Pancreas (tissue), 10 donors: ENCODE measurements around the gene C1orf105. TPM values are rescaled to one million over a fixed set of nuclear protein-coding genes. Genes with fewer than 3 reads are reported as not detected.

Experiments
- ATAC-seq, 4 donors: fragments of 200-7000 bp; cut with Tn5 transposase; one replicate each; pipeline versions ENCODE4 v1.8.0 to v1.9.1; 2020; ENCODE audit warnings: mild to moderate bottlenecking in 4 of 4, moderate library complexity in 4 of 4
- DNase-seq, 6 donors: peaks; one replicate each; pipeline ENCODE4 v3.0.0-alpha.2; 2020
- FAIRE-seq: peaks from 2 replicates; lab custom pipeline; 2012; peaks lifted over from hg19 to GRCh38; lab: Jason Lieb, UNC
- H3K27ac ChIP-seq, 4 donors: fragments of 200-600 bp; sonication (generic); 1 replicate in 3 of 4; 2 replicates in 1 of 4; pipeline versions ENCODE4 v1.5.0 to v1.8.0; 2020
- H3K27me3 ChIP-seq, 4 donors: fragments of 200-600 bp; one replicate each; pipeline ENCODE4 v1.8.0; 2021
- H3K36me3 ChIP-seq, 3 donors: fragments of 200-600 bp; sonication (generic) in 1 of 3; one replicate each; pipeline versions ENCODE4 v1.5.0 to v1.8.0; 2020 to 2021
- H3K4me1 ChIP-seq, 3 donors: fragments of 200-600 bp; one replicate each; pipeline ENCODE4 v1.8.0; 2021
- H3K4me3 ChIP-seq, 4 donors: fragments of 200-600 bp; sonication (generic) in 2 of 4; one replicate each; pipeline versions ENCODE4 v1.5.0 to v1.8.0; 2020 to 2021
- H3K9me3 ChIP-seq, 4 donors: fragments of 200-600 bp; one replicate each; pipeline ENCODE4 v1.8.0; 2021
- WGBS, 2 donors: extraction: QIAGEN DNeasy Blood & Tissue Kit; methylation state at CpG; one replicate each; pipeline ENCODE4 v1.1.7; 2013; 5-methylcytosine and 5-hydroxymethylcytosine counted together
- intact Hi-C, 3 donors: fragments of 100-400 bp; cut with DNase I; formaldehyde crosslinking; loops; one replicate each; pipeline versions ENCODE4 v1.11.1 to v1.14.2; 2022
- polyA plus RNA-seq, 2 donors: library from polyadenylated mRNA; stranded (reverse); fragments of 200-250 nt; gene quantifications; one replicate each; pipeline ENCODE4 v1.2.3, GENCODE V29; 2013
- total RNA-seq, 6 donors: library from RNA; stranded (reverse); fragmentation: NEBNext Ultra II Directional in 4 of 6; extraction: Animal tissue kit (Norgen Biotek cat#: 25700) in 4 of 6; gene quantifications; one replicate each; pipeline versions ENCODE4 v1.2.1 to v1.2.4, GENCODE V29; 2021 to 2023
- TF ChIP-seq, protein P1 (sequence below), 4 donors: fragments of 200-600 bp; sonication (generic) in 3 of 4; IDR thresholded peaks; one replicate each; pipeline versions ENCODE4 v1.5.0 to v1.8.0; 2021; ENCODE audit warnings: antibody characterized with exemption in 4 of 4
- donor health status: healthy with polysubstance abuse.
- donor health status: DM: no; HTN: no; CAD: no; lungs with moderate emphysema.
- donor health status: DM: no; HTN: no; CAD: no.
- donor health status: control.
- donor health status: control.
- donor health status: Bipolar disorder and iron deficiency.
- donor health status: DM: yes; HTN: yes; CAD: no.
- donor health status: DM: no; HTN: no; CAD: no.
- donor health status: DM: no; HTN: no; CAD: no.
- donor health status: DM: yes; HTN: yes; CAD: no.

C1orf105 gene
- total and polyA plus RNA-seq, 8 donors, result not detected

DNA sequence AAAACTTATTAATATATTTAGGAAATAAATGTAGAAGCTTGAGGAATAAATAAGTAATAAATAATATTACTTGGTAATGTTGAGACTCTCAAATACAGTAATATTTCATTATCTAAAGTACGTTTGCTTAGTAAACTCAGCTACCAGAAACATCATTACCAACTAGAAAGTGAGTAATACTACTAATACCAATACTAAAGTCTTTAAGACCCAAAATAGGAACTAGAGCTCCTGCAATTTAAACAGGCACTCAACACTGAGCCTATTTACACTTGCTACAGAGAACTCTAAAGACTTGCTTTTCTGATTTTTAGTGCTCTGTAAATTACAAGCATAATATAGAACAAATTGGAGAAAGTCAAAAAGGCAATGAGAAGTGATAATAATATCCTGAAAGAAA lies 13.5 kb upstream of the C1orf105 start:
- intact Hi-C loops, result no loop called here
- WGBS, 2 donors, result 74 to 84% methylated on average over 1 of the region's 1 CpG
- DNase-seq (no peak), FAIRE-seq (peak; percentile 57), ATAC-seq (no peak)
- no peaks in the 10 kb centered on the region for H3K36me3 ChIP-seq
- H3K27ac ChIP-seq, result no peak overlapping the region
- no peak overlapping the region for H3K4me3 ChIP-seq
- TF ChIP-seq, protein P1, sequence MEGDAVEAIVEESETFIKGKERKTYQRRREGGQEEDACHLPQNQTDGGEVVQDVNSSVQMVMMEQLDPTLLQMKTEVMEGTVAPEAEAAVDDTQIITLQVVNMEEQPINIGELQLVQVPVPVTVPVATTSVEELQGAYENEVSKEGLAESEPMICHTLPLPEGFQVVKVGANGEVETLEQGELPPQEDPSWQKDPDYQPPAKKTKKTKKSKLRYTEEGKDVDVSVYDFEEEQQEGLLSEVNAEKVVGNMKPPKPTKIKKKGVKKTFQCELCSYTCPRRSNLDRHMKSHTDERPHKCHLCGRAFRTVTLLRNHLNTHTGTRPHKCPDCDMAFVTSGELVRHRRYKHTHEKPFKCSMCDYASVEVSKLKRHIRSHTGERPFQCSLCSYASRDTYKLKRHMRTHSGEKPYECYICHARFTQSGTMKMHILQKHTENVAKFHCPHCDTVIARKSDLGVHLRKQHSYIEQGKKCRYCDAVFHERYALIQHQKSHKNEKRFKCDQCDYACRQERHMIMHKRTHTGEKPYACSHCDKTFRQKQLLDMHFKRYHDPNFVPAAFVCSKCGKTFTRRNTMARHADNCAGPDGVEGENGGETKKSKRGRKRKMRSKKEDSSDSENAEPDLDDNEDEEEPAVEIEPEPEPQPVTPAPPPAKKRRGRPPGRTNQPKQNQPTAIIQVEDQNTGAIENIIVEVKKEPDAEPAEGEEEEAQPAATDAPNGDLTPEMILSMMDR (IDR thresholded peaks at IDR 0.05), result no peak
- H3K9me3 ChIP-seq, result no peaks in the 10 kb centered on the region
- peaks cover 0 to 11% (median 8%) of the 10 kb centered on the region in 3 donors for H3K4me1 ChIP-seq
- H3K27me3 ChIP-seq, result no peaks in the 10 kb centered on the region

GRCh38 chr1:172408958-172409357 lies 11.5 kb upstream of the C1orf105 start:
- no peak for FAIRE-seq
- no peak overlapping the region for H3K4me3 ChIP-seq
- H3K27ac ChIP-seq, result no peak overlapping the region
- no peak for DNase-seq
- no peaks in the 10 kb centered on the region for H3K9me3 ChIP-seq
- H3K27me3 ChIP-seq, result no peaks in the 10 kb centered on the region
- no peaks in the 10 kb centered on the region for H3K36me3 ChIP-seq
- 73 to 86% methylated on average over 1 of the region's 1 CpG for WGBS, 2 donors
- ATAC-seq, result peak in 1 of 4 donors; percentile 57
- H3K4me1 ChIP-seq, result no peaks in the 10 kb centered on the region
- TF ChIP-seq, protein P1 (IDR thresholded peaks at IDR 0.05), result no peak
- intact Hi-C loops, result no loop called here

- FAIRE-seq (no peak), ATAC-seq (no peak), DNase-seq (no peak)
- 91 to 100% methylated on average over 1 of the region's 1 CpG for WGBS, 2 donors
- intact Hi-C loops, result no loop called here
- no peaks in the 10 kb centered on the region for H3K27me3 ChIP-seq
- TF ChIP-seq, protein P1 (IDR thresholded peaks at IDR 0.05), result no peak
- no peak overlapping the region for H3K4me3 ChIP-seq
- H3K27ac ChIP-seq, result no peak overlapping the region
- no peaks in the 10 kb centered on the region for H3K4me1 ChIP-seq
- no peaks in the 10 kb centered on the region for H3K36me3 ChIP-seq
- no peaks in the 10 kb centered on the region for H3K9me3 ChIP-seq
These were observed 10.5 kb upstream of the C1orf105 start for GRCh38 chr1:172410027-172410426.

DNA sequence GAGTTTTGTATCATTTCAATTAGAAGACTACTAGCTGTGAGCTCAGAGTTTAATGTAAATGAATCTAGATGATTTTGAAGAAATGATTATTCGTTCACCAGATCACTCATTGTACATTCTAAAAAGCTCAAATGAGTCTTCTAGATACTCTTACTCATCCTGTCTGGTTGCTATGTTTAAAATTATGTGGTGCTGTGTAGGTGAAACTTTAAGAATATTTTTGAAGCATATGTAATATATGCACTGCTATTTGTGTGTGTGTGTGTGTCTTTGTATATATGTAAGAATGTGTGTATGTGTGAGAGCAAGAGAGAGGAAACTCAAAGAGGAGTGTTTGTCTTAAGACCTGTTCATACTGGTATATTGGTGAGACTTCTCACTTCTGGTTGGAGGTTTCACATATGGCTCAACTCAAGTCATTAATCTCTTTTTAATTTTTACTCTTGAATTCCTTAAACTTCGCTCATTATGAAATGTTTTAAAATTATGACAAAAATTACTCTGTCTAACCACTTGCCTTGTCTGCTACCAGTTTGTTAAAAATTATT lies 8.6 kb upstream of the C1orf105 start:
- no peak for ATAC-seq
- Histone ChIP-seq H3K27me3 (no peaks in the 10 kb centered on the region), H3K36me3 (no peaks in the 10 kb centered on the region), H3K4me1 (no peaks in the 10 kb centered on the region), H3K9me3 (no peaks in the 10 kb centered on the region), H3K27ac (no peak overlapping the region), H3K4me3 (no peak overlapping the region)
- intact Hi-C loops, result no loop called here
- no peak for DNase-seq
- WGBS, 2 donors, result 84 to 95% methylated on average over 2 of the region's 2 CpGs
- TF ChIP-seq, protein P1 (IDR thresholded peaks at IDR 0.05), result no peak
- no peak for FAIRE-seq

DNA sequence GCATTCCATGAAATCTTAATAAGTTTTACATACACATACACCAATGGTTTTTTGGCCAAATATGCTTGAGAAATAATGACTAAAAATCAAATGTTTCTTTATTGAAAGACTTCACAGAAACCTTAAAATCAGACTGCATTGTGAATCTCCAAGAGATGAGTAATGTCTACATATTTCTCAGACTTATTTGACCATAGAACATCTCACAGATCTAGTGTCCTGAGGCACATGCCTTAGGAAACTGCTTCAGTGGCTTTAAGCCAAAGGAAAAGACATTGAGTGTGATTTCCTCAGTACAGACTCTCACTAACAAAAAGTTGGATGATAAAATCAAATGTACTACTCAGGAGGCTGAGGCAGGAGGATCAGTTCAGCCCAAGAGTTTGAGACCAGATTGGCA lies 6.2 kb upstream of the C1orf105 start:
- DNase-seq, result no peak
- Histone ChIP-seq H3K4me3 (no peak overlapping the region), H3K36me3 (no peaks in the 10 kb centered on the region), H3K4me1 (no peaks in the 10 kb centered on the region), H3K27me3 (no peaks in the 10 kb centered on the region), H3K27ac (no peak overlapping the region), H3K9me3 (no peaks in the 10 kb centered on the region)
- no peak for FAIRE-seq
- TF ChIP-seq, protein P1 (IDR thresholded peaks at IDR 0.05), result no peak
- intact Hi-C loops, result no loop called here
- ATAC-seq, result no peak
